Measurements from ENCODE around the gene MAN1C1. TPM values are rescaled to one million over a fixed set of nuclear protein-coding genes. Genes with fewer than 3 reads are reported as not detected.

MAN1C1 gene
- total RNA-seq = 10 to 100 TPM; 11.0 to 14.8 TPM
- long read RNA-seq, partial matches to known transcripts = 2 of 4 reads
- long read RNA-seq, other reads (novel, unspliced or antisense) = 2 of 4 reads

- intact Hi-C loops (cut with DNase I) = loop anchor here in 1 of 2 donors (2.0 kb wide), 2 partner anchors 76 to 128 kb away; no protein-coding TSS in a partner anchor
- DNase-seq (peak; percentile 92), ATAC-seq (peak; percentile 95 to 96)
Observed at GRCh38 chr1:25616095-25616986, at the start of gene MAN1C1. MAN1C1 (plus strand) TSS chr1:25616791; CDS start chr1:25617798, 1,007 bp downstream.

GRCh38 chr1:25567710-25568089 is 48.9 kb upstream of the MAN1C1 start:
- ATAC-seq (no peak), DNase-seq (no peak)
- intact Hi-C loops (cut with DNase I) = no loop called here

GRCh38 chr1:25568090-25568833 is 48.3 kb upstream of the MAN1C1 start:
- DNase-seq (peak; percentile 49), ATAC-seq (peak; percentile 4 to 12)
- intact Hi-C loops (cut with DNase I) = no loop called here

- ATAC-seq (peak in 1 of 2 donors; percentile 52), DNase-seq (peak; percentile 62)
- intact Hi-C loops (cut with DNase I) = no loop called here
Observed at GRCh38 chr1:25568834-25569596, 47.6 kb upstream of the MAN1C1 start.

- DNase-seq (no peak), ATAC-seq (peak in 1 of 2 donors; percentile 29)
- intact Hi-C loops (cut with DNase I) = no loop called here
Observed at GRCh38 chr1:25569597-25570396, 46.8 kb upstream of the MAN1C1 start.

- DNase-seq (no peak), ATAC-seq (no peak)
- intact Hi-C loops (cut with DNase I) = no loop called here
Observed at GRCh38 chr1:25570798-25571521, 45.6 kb upstream of the MAN1C1 start.

GRCh38 chr1:25571522-25571970 is 45.0 kb upstream of the MAN1C1 start:
- DNase-seq (no peak), ATAC-seq (no peak)
- intact Hi-C loops (cut with DNase I) = no loop called here

- DNase-seq (no peak), ATAC-seq (no peak)
- intact Hi-C loops (cut with DNase I) = no loop called here
Observed at GRCh38 chr1:25572107-25572506, 44.5 kb upstream of the MAN1C1 start.

- no peak for DNase-seq
- intact Hi-C loops (cut with DNase I) = no loop called here
- peak; percentile 27 to 54 for ATAC-seq
Observed at GRCh38 chr1:25572708-25573590, 43.6 kb upstream of the MAN1C1 start.

- ATAC-seq (no peak), DNase-seq (no peak)
- intact Hi-C loops (cut with DNase I) = no loop called here
Observed at GRCh38 chr1:25573591-25573930, 43.0 kb upstream of the MAN1C1 start.

- ATAC-seq (no peak), DNase-seq (no peak)
- intact Hi-C loops (cut with DNase I) = no loop called here
Observed at GRCh38 chr1:25573961-25574360, 42.6 kb upstream of the MAN1C1 start.

- intact Hi-C loops (cut with DNase I) = no loop called here
- ATAC-seq = no peak
- DNase-seq = no peak
Observed at GRCh38 chr1:25575191-25575590, 41.4 kb upstream of the MAN1C1 start.

GRCh38 chr1:25576459-25577133 is 40.0 kb upstream of the MAN1C1 start:
- DNase-seq = no peak
- no peak for ATAC-seq
- intact Hi-C loops (cut with DNase I) = no loop called here

- ATAC-seq (no peak), DNase-seq (no peak)
- intact Hi-C loops (cut with DNase I) = no loop called here
Observed at GRCh38 chr1:25577134-25577920, 39.3 kb upstream of the MAN1C1 start.

Measured in left cardiac atrium (tissue), 4 donors.